ENCODE measurements around the gene UBR4. TPM values are rescaled to one million over a fixed set of nuclear protein-coding genes. Genes with fewer than 3 reads are reported as not detected.

Gene UBR4
- total RNA-seq, 1 experiment from 2014 or later, result 131 TPM

- Histone ChIP-seq H4K8ac (replicated peaks; ENCODE audit: insufficient read length, low read depth, low read length) (no peak overlapping the region), H2BK12ac (ENCODE audit: insufficient read length, low read depth, low read length) (no peak overlapping the region), H2AK5ac (ENCODE audit: insufficient read length, low read length) (no peak overlapping the region), H3K4me2 (ENCODE audit: insufficient read depth, insufficient read length, low read length) (no peak overlapping the region), H2BK5ac (ENCODE audit: insufficient read length, low read length) (no peak overlapping the region), H4K20me1 (ENCODE audit: control insufficient read depth, insufficient read depth, insufficient read length) (no peaks in the 10 kb centered on the region), H4K91ac (ENCODE audit: insufficient read length, low read depth, low read length) (no peak overlapping the region), H3K27me3 (ENCODE audit: insufficient read depth, low read length) (no peaks in the 10 kb centered on the region), H3K23me2 (ENCODE audit: insufficient read length, low read depth, low read length, poor library complexity, severe bottlenecking) (no peaks in the 10 kb centered on the region), H3K23ac (ENCODE audit: insufficient read length, low read depth, low read length) (no peak overlapping the region), H3K4me1 (ENCODE audit: insufficient read depth, low read length) (no peaks in the 10 kb centered on the region), H4K5ac (ENCODE audit: insufficient read length, low read depth, low read length) (no peak overlapping the region), H3K9ac (ENCODE audit: extremely low read depth, insufficient read length, low read length) (no peak overlapping the region), H2BK15ac (ENCODE audit: low read depth, low read length) (no peak overlapping the region), H3K27ac (ENCODE audit: insufficient read length, low read depth, low read length) (no peak overlapping the region), H3T11ph (ENCODE audit: low read length) (no peak overlapping the region), H3K79me1 (ENCODE audit: insufficient read depth, low read depth, low read length, poor library complexity, severe bottlenecking) (no peaks in the 10 kb centered on the region), H3K79me2 (ENCODE audit: insufficient read depth, low read length) (no peaks in the 10 kb centered on the region), H3K9me3 (ENCODE audit: control insufficient read depth, low read depth, low read length) (no peaks in the 10 kb centered on the region), H3K18ac (ENCODE audit: insufficient read length, low read depth, low read length) (no peak overlapping the region), H2AFZ (ENCODE audit: low read length) (no peak overlapping the region), H2BK20ac (ENCODE audit: low read depth, low read length, poor library complexity, severe bottlenecking) (no peak overlapping the region), H3K56ac (ENCODE audit: insufficient read length, low read depth, low read length) (no peak overlapping the region), H2BK120ac (ENCODE audit: low read depth, low read length, poor library complexity, severe bottlenecking) (no peak overlapping the region), H3K14ac (ENCODE audit: insufficient read depth, low read length) (no peak overlapping the region), H3K4ac (ENCODE audit: low read depth, low read length) (no peak overlapping the region)
- Mint-ChIP-seq H3K4me1 (peaks cover 17 to 23% of the 10 kb centered on the region in 2 experiments), H3K4me3 (no peak overlapping the region), H3K9me3 (peaks cover under 1 to 3% of the 10 kb centered on the region in 2 experiments; a peak in 3 of 5 replicates), H3K36me3 (ENCODE audit: insufficient read depth in 1 of 3, low read depth in 3 of 3) (no peaks in the 10 kb centered on the region), H3K27ac (peak overlapping the region in 1 of 3 experiments; percentile 72; a peak in 3 of 7 replicates), H3K27me3 (ENCODE audit: low read depth) (no peaks in the 10 kb centered on the region; the same call in 1 of the 2 replicates)
- TF ChIP-seq, protein P1, sequence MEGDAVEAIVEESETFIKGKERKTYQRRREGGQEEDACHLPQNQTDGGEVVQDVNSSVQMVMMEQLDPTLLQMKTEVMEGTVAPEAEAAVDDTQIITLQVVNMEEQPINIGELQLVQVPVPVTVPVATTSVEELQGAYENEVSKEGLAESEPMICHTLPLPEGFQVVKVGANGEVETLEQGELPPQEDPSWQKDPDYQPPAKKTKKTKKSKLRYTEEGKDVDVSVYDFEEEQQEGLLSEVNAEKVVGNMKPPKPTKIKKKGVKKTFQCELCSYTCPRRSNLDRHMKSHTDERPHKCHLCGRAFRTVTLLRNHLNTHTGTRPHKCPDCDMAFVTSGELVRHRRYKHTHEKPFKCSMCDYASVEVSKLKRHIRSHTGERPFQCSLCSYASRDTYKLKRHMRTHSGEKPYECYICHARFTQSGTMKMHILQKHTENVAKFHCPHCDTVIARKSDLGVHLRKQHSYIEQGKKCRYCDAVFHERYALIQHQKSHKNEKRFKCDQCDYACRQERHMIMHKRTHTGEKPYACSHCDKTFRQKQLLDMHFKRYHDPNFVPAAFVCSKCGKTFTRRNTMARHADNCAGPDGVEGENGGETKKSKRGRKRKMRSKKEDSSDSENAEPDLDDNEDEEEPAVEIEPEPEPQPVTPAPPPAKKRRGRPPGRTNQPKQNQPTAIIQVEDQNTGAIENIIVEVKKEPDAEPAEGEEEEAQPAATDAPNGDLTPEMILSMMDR (conservative IDR thresholded peaks at IDR 0.05), result peak; percentile 35; the same call in 2 of the 3 replicates
- WGBS (ENCODE audit: extremely low coverage, insufficient read length, low lambda C conversion rate), result no CpG with 5 or more reads among the region's 17 CpGs
- DNase-seq, result peak; percentile 73
Measured at GRCh38 chr1:19067182-19067911, 142.7 kb downstream of the UBR4 start.
